Activated CD4-positive, CD25-positive, alpha-beta regulatory T cell treated with anti-CD3 and anti-CD28 coated beads, Interleukin-2, amount 50 U/mL, for 24 hours (primary cell): ENCODE results near the gene IRF8.

Experiments
- ATAC-seq, 2 donors: fragments of 150-1000 bp; cut with Tn5 transposase; one replicate each; pipeline ENCODE4 v1.10.0; 2021; ENCODE audit warnings: mild to moderate bottlenecking in 1 of 2, moderate library complexity in 1 of 2

IRF8 gene

GRCh38 chr16:85915125-85915845 lies 16.3 kb downstream of the IRF8 start:
- ATAC-seq, result no peak

GRCh38 chr16:85916141-85916890 lies 17.4 kb downstream of the IRF8 start:
- no peak for ATAC-seq

DNA sequence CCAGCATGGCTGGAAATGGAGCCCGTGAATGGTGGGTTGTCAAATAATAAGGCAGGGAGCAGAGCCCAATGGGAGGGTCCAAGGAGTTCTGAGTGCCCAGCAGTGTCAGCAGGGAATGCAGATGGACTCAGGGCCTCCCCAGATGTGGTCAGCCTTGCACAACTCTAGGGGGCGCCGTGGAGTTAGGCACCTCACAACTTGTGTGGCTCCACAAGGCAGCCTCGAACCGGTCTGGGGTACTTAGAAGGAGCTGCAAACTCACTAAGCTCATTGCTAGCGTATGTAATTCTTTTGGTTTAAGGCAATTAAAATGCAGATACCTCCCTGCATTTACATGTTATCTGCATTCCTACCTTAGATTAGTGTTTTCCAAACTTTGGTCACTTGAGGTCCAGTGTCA lies 18.1 kb downstream of the IRF8 start:
- no peak for ATAC-seq

DNA sequence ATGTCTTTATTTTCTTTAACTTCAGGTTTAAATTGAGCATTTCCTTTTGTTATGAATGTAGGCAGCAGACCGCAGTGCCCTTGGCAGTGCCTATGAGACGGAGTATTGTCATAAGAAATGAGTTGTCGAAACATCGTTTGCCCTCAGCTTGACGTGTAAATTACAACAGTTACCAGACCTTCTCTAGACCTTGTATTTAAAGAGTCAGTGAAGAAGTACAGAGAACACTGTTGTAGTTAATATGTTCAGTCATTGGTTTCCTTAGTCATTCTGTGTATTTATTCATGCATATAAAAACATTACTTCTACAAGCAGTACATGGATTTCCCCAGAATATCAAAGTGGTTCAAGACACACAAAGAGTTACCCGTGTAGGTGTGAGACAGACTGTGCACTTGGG lies 19.0 kb downstream of the IRF8 start:
- peak in 1 of 2 donors; percentile 41 for ATAC-seq

GRCh38 chr16:85918436-85918835 lies 19.5 kb downstream of the IRF8 start:
- ATAC-seq, result no peak

- ATAC-seq, result no peak
These were observed 20.6 kb downstream of the IRF8 start for GRCh38 chr16:85919271-85920267.

- no peak for ATAC-seq
These were observed 22.1 kb downstream of the IRF8 start for GRCh38 chr16:85921026-85921425.

- ATAC-seq, result no peak
These were observed 24.4 kb downstream of the IRF8 start for GRCh38 chr16:85923153-85924021.

DNA sequence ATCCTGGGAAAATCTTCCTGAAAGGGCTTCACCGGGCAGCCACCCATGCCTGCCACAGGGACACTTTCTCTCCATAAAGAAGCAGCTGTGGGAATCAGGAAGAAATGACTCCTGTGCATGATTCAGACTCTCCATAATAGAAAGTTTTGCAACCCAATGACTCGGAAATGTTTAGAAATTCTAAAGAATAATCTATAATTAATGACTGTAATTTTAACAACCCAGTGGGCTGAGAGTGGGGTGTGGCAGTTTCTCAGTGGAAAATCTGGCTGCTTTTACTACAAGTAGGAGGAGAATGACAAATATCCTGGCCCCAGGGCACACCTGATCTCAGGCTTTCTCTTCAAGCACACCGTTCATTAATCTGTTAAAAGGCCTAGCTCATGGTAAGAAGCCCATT lies 25.7 kb downstream of the IRF8 start:
- peak in 1 of 2 donors; percentile 40 for ATAC-seq

- no peak for ATAC-seq
These were observed 27.4 kb downstream of the IRF8 start for GRCh38 chr16:85926370-85926769.

DNA sequence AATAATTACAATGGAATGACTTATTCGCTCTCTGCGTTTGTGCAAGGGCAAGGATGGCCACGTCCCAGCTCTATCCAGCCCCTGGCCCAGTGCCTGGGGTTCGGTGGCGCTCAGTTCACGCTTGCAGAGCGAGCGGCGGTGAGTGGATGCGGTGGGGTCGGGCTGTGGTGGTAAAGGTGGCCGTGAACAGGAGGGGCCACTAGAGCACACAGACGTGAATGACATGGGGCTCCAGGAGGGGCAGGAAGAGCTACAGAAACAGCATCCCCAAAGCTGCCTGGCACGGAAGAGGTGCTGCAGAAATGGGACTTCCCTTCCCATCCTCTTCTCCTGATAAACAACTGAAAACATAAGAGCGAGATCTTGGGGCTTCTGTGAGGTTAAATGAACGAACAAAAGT lies 28.4 kb downstream of the IRF8 start:
- no peak for ATAC-seq

DNA sequence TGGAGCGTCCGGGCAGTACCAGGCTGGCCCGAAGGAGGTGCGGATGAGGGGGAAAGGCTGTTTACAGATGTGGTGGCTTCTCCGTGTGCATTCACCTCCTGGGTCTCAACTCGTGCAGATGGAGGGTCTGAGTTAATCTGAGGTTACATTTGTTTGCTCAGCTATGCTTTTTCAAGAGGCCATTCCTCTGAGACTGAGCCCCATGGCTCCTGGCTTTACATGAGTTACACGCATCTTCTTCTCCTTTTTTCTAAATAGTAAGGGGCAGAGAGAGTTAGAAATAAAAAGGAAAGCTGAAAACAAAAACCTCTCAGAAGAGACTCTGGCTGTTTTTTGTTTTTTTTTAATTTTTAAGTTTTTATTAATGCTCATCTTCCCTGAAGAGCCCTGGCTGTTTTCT lies 29.0 kb downstream of the IRF8 start:
- ATAC-seq, result no peak

- ATAC-seq, result no peak
These were observed 29.4 kb downstream of the IRF8 start for GRCh38 chr16:85928401-85928820.

DNA sequence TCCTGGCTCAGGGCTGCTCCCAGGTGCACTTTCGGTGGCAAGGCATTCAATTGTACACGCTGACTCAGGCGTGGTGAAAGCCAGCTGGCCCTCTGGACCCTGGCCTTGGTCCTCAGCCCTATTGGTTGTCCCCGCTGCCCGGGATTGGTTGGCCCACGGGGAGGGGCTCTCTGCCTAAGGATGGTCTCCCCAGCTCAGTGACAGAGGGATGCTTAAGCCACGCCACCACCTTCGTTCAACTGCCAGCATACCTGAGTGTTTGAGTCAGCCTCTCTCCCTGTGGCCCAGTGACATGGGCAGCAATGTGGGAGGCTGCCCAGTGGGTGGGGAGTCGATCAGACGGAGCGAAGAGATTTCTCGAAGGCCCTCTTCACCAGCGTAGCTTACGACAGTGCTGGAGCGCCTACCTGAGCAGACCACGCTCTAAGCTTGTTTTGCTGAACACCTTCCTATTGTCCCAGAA lies 30.3 kb downstream of the IRF8 start:
- no peak for ATAC-seq

GRCh38 chr16:85930301-85930700 lies 31.3 kb downstream of the IRF8 start:
- no peak for ATAC-seq

DNA sequence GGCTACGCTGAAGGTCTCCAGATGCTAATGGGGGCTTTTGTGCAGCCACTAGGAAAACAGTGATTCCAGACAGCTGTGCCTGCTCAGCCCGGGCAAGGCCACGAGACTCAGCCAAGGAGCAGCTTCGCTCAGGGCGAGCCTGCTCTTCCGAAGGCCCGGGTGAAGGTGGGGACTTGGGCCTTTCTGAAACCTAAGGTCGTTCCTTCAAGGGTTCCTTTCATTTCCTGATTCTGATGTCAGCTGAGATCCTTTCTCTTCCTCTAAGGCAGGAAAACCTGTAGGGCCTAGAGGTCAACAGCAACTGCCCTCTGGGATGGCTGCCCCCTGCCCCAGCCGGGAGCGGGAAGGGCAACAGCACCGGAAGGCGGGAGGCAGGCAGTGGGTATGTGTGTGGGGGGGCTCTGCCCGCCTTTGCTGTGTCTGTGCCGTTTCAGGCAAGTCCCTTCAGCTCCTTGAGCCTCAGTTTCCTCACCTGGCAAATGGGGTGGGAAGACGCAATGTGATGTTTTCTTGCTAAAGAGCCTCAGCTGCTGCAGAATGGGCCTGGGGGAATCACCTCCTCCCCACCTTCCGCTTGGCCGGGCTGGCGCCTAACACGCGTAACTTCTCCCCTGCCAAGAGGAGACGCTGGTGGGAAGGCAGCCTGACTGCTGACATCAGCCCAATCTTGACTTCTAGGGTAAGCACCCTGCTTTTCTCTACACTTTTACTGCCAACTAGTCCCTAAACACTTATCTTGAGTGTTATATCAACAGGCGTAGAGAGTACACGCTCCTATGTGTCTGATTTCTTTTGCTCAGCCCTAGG lies 32.8 kb downstream of the IRF8 start:
- ATAC-seq, result no peak

- ATAC-seq, result no peak
These were observed 35.2 kb downstream of the IRF8 start for GRCh38 chr16:85934210-85934609.

DNA sequence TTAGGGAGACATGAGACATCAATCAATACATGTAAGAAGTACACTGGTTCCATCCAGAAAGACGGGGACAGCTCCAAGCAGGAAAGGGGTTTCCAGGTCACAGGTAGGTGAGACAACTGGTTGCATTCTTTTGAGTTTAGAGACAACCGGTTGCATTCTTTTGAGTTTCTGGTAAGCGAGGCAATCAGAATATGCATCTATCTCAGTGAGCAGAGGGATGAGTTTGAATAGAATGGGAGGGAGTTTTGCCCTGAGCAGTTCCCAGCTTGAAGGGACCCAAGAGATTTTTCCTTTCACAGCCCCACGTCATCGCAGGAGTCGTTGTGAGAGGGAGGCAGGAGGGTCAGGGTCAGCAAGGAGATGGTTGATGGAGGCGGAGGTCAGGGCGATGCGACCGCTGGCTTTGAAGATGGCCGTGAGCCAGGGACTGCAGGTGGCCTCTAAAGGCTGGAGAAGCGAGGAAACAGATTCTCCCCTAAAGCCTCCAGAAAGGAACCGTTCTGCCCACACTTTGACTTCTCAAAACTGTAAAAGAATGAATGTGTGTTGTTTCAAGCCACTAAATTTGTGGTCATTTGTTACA lies 36.5 kb downstream of the IRF8 start:
- ATAC-seq, result no peak

GRCh38 chr16:85935974-85936760 lies 37.2 kb downstream of the IRF8 start:
- peak; percentile 88 to 90 for ATAC-seq

- peak; percentile 12 to 23 for ATAC-seq
These were observed 37.9 kb downstream of the IRF8 start for GRCh38 chr16:85936816-85937215.
